Ureter (tissue), 1 donor: ENCODE measurements around the gene FFAR1. TPM values are rescaled to one million over a fixed set of nuclear protein-coding genes. Genes with fewer than 3 reads are reported as not detected.
"Not testable (repeated sequence)": the region's sequence is repeated elsewhere in the genome, so short reads cannot be mapped to it uniquely, and the experiment has no call there.

Experiments
- DNase-seq: peaks from one replicate; pipeline ENCODE4 v3.0.0-alpha.2; 2020; ENCODE audit warnings: low spot score
- total RNA-seq: library from RNA; stranded (reverse); gene quantifications from one replicate; pipeline ENCODE4 v1.2.4, GENCODE V29; 2023
- donor health status: DM: yes; HTN: yes; CAD: no.

Gene FFAR1
- total RNA-seq, 1 donor from 2014 or later: not detected

DNA sequence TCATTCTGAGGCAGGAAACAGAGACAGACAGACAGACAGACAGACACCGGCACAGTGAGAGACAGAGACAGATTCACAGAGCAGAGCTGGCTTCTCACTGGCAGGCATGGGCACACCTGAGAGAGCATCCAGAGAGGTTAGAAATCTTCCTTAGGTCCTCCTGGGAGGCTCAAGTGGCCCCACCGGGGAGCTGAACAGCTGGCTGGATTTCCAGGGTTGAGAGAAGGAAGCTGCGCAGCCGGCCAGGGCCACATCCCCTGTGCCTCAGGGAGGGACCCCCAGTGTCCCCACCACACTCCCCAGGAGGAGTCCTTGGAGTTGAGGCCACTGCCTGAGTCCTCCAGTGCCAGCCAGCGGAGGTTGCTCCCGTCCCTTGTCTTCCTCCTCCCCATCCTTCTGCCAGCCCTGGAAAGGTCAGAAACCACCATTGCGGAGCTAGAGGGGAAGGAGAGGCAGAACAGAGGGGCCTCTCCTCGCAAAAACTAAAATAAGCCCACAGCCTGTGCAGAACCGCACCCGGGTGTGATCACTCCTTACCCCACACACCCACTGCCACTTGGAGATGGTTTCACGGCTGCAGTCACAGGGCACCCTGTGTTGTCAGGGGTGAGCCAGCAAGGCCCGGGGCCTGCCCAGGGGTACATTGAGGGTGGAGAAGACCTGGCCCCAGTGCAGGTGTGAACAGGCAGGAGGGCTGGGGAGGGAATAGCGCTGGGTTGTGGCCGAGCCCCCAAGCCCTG is 14.7 kb downstream of the FFAR1 start:
- DNase-seq: no peak

DNA sequence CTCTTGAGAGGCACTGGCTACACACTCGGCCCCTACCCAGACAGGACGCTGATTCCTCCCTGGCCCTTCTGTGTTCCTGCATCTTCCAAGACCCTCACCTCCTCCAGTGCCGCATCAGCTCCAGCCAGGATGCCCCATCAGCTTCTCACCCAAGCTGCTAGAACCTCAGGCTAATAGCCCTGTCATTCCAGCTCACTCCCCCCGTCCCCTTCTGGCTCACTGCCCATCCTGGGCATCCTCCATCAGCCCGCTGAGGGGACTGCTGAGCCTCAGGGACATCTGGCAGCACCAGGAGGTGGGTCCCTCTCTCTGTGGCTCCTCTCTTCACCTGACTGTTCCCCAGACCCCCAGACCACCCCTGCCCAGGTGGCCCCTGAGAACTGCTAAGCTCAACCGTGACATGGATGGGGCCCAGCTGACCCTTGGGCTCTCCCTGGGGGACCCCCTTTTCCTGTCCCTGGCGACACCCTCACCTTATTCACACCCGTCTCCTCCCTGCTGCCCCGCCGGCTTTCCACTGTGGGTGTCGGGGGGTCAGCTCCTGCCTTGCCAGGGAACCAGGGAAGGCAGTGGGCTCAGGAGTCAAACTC is 15.4 kb downstream of the FFAR1 start:
- no peak for DNase-seq

DNA sequence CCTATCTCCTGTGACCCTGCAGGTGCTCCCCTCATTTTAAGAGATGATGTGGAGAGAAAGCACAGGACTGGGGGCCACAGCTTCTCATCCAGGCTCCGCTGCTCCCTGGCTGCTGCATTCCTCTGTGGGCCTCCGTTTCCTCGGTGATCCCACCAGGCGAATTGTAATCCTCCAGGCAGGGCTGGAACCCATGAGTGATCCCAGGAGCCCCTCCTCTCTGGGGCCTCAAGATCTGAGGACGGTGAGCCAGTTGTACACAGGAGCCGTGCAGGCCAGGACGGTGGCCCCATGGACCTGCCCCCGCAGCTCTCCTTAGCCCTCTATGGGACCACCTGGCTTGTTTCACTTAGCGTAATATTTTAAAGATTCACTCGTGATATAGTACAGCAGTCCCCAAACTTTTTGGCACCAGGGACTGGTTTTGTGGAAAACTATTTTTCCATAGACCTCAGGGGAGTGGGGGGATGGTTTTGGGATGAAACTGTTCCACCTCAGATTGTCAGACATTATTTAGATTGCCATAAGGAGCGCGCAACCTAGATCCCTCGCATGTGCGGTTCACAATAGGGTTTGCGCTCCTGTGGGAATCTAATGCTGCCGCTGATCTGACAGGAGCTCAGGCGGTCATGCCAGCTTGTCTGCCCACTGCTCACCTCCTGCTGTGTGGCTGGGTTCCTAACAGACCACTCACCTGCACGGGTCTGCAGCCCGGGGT is 16.2 kb downstream of the FFAR1 start:
- DNase-seq: no peak

DNA sequence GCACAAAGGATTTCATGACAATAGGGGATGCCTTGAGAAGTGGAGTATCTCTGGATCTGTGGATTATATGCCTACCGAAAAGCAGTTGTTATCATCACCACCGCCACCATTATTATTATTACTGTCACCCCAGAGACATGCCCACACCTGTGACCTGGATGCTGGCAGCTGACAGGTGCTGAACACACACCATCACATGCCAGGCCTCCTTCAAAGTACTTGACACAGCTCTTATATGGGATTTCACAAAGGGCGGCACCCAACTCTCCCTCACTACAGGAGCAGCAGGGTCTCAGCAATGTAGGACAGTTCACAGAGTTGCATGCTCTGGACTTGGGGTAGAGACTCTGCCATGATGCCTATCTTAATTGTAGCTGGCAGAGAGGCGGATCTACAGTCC is 17.6 kb downstream of the FFAR1 start:
- DNase-seq: no peak

DNA sequence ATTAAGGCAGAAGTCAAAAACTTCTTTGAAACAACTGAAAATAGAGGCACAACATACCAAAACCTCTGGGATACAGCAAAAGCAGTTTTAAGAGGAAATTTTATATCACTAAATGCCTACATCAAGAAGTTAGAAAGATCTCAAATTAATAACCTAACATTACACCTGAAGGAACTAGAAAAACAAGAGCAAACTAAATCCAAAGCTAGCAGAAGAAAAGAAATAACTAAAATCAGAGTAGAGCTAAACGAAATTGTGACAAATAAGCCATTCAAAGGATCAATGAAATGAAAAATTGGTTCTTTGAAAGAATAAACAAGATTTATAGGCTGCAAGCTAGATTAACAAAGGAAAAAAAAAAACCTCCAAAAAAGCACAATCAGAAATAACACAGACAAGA is 20.7 kb downstream of the FFAR1 start:
- DNase-seq: no peak

DNA sequence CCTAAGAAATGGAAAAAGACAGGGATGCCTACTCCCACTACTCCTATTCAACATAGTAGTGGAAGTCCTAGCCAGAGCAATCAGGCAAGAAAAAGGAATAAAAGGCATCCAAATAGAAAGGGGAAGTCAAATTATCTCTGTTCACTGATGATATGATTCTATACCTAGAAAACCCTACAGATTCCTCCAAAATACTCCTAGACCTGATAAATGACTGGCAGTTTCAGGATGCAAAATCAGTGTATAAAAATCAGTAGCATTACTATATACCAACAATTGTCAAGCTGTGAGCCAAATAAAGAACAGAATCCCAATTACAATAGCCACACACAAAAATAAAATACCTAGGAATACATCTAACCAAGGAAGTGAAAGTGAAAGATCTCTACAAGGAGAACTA is 21.8 kb downstream of the FFAR1 start:
- DNase-seq: no peak

DNA sequence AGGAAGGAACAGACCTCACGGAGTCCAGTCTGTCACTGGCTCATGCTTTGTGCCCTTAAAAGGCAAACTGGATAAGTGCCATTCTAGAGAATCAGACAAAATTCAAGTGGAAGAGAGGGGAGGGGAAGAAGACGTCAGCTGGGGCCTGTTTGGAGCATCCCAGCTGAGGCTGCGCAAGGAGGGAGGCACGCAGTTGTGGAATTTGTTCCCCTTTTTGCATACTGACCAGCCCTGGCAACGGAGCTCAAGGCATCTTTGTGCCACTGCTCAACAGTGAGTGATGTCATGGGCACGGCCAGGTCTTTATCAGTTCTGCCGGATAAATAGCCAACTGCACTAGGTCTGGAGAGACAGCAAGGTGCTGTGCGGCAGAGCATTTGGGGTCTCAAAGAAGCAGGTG is 23.0 kb downstream of the FFAR1 start, which contains the start of gene GPR42:
TSS of gene GPR42 (plus strand) at position 347 of the 400 bp plus-strand sequence. CDS start 292 bp downstream, outside the sequence.
- no peak for DNase-seq

DNA sequence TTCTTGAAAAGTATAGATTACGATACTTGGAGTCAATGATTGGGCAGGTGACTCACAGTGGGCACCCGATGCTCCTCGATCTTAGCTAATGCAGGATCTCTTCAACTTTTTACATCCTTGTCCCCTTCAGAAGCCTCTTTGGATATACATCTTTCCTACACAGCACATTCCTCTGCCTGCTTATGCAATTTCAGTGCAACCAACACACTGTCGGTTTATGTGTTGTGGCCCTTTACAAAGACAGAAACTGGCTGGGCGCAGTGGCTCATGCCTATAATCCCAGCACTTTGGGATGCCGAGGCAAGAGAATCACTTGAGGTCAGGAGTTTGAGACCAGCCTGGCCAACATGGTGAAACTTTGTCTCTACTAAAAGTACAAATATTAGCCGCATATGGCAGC is 25.8 kb downstream of the FFAR1 start:
- DNase-seq: no peak

DNA sequence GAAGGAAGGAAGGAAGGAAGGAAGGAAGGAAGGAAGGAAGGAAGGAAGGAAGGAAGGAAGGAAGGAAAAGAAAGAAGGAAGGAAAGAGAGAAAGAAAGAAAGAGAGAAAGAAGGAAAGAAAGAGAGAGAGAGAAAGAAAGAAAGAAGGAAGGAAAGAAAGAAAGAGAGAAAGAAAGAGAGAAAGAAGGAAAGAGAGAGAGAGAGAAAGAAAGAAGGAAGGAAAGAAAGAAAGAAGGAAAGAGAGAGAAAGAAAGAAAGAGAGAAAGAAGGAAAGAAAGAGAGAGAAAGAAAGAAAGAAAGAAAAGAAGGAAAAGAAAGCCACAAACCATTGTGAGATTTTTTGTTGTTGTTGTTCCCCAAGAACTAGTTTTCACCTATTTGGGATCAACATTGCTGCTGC is 26.3 kb downstream of the FFAR1 start:
- DNase-seq: not testable (repeated sequence)

DNA sequence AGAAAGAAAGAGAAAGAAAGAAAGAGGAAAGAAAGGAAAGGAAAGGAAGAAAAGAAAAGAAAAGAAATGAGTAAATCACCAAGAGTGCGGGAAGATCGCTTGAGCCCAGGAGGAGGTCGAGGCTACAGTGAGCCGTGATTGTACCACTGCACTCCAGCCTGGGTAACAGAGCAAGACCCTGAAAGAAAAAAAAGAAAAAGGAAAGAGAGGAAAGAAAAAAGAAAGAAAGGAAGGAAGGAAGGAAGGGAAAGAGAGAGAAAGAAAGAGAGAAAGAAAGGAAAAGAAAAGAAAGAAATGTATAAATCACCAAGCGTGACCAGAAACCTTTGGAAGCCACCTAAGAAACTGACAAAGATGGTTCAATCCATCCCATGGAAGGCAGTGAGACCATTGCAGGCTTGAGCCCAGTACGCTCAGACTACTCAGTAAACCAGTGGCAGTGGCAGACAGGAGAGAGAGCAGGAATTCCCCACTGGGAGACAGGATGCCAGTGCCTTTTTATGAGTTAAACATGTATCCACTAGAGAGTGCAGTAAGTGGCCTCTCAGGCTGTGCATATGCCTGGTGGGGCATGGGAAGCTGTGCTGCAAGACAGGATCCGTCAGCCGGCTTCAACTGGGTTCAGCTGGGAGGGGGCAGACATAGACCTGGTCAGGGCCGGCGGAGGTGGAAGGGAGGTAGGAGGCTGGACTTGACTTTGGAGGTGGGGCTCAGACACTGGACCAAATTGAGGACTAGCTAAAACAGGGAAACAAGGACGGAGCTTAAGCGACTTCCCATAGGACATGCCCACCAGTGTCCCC is 28.0 kb downstream of the FFAR1 start:
- no peak for DNase-seq

DNA sequence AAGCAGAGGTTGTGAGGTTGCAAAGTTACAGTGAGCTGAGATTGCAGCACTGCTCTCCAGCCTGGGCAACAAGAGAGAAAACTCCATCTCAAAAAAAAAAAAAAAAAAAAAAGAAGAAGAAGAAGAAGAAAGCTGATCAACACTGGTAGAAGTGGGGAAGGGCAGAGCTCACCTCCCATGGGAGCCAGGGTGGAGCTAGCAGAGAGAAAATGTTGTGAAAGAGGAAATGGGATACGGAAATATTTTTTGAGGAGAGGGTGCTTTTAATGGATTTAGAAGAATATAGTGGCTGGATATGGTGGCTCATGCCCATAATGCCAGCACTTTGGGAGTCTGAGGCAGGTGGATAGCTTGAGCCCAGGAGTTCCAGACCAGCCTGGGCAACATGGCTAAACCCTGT is 30.0 kb downstream of the FFAR1 start:
- DNase-seq: no peak

DNA sequence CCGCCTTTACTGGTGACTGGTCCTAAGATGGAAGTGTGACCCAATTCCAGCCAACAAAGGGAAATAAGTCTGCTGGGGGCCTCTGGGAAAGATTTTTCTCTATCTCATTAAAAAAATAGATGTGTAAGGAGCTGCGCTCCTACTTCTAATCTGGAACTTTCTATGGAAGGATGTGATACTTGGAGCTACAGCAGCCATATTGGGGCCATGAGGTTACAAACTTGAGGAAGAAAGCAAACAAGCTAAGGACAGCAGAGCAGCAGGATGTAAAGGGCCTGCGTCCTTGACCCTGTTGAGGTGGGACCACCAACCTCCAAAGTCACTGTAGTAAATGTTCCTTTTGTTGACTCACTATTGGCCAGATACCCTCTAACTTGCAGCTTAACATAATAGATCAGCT is 30.7 kb downstream of the FFAR1 start:
- DNase-seq: no peak

DNA sequence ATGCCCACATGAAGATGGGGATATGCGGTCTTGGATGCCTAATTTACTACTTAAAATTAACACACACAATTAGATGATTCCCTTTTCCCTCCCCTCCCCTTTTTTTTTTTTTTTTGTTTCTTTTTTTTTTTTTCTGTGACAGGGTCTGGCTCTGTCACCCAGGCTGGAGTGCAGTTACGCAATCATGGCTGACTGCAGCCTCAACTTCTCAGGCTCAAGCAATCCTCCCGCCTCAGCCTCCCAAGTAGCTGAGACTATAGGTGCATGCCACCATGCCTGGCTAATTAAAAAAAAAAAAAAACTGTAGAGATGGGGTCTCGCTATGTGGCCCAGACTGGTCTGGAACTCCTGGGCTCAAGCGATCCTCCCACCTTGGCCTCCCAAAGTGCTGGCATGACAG is 31.8 kb downstream of the FFAR1 start:
- not testable (repeated sequence) for DNase-seq

DNA sequence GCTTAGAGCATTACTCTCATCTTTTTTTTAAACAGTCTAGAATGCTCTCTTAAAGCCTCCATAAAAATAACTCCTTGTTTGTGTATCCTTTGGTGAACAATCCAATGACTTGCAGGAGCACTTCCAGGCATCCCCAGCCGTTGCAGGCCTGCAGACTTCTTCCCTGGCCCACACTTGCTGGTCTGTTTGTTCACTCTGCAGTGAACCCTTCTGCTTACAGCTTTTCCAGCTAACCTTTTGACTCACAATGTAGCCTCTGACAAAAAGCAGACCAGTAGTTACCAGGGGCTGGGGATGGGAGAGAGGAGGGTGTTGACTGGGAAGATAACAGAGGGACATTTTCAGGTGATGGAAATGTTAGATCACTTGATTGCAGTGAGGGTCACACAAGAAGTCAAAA is 32.3 kb downstream of the FFAR1 start:
- no peak for DNase-seq

DNA sequence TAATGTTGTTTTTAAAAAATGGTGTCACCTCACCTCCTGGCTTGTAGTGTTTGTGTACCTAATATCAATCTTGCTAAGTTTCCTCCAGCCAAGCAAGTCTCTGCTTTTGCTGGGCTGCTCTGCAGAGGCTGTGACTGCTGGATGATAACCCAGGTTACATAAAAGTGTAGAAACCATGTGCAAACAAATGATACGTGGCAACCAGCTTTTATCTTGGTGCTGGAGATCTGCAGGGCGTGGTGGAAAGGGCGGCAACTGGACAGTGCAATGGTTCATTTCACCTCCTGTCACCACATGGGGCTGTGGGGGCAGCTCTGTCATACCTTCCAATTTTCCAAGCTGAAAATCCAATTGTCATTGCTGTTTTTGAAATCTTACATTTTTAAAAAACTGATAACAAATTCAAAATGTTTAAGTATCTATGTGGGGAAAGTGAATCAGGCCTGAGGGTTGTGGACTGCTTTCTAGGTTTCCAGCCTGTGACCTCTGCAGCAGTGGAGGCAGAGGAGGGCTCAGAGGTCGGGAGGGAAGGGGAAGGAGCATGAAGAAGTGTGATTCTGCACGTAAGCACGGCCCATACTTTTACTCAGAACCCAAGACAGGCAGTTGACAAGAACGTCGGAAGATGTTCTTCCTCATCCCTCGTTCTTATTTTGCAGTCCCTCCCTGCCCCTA is 32.9 kb downstream of the FFAR1 start:
- no peak for DNase-seq

DNA sequence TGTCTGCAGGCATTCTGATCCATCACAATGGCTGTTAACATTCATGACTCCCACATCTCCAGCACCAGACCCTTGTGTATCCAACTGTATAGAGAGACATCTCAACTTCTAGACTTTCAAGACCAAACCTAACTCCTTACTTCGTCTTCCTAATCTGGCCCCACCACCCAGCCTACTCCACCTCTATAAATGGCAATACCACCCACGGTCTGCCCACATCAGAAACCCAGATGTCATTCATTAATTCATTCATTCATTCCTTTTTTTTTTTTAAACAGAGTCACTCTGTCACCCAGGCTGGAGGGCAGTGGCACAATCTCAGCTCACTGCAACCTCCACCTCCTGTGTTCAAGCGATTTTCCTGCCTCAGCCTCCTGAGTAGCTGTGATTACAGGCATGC is 33.6 kb downstream of the FFAR1 start:
- no peak for DNase-seq

DNA sequence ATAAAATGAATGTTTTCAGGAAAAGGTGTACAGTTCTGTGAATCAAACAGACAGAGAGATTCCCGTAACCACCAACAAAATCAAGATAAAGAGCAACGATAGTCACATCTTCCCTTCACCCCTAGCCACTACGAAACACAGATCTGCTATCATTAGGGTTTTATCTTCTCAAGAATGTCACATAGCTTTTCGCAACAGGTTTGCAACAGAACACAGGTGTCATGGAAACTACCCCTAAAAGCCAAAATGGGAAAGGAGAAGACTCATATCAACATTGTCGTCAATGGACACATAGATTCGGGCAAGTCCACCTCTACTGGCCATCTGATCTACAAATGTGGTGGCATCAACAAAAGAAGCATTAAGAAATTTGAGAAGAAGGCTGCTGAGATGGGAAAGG is 34.2 kb downstream of the FFAR1 start:
- DNase-seq: no peak

DNA sequence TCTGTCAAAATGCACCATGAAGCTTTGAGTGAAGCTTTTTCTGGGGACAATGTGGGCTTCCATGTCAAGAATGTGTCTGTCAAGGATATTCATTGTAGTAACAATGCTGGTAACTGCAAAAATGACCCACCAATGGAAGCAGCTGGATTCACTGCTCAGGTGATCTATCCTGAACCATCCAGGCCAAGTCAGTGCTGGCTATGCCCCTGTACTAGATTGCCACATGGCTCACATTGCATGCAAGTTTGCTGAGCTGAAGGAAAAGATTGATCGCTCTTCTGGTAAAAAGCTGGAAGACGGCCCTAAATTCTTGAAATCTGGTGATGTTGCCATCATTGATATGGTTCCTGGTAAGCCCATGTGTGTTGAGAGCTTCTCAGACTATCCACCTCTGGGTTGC is 35.8 kb downstream of the FFAR1 start:
- DNase-seq: no peak

DNA sequence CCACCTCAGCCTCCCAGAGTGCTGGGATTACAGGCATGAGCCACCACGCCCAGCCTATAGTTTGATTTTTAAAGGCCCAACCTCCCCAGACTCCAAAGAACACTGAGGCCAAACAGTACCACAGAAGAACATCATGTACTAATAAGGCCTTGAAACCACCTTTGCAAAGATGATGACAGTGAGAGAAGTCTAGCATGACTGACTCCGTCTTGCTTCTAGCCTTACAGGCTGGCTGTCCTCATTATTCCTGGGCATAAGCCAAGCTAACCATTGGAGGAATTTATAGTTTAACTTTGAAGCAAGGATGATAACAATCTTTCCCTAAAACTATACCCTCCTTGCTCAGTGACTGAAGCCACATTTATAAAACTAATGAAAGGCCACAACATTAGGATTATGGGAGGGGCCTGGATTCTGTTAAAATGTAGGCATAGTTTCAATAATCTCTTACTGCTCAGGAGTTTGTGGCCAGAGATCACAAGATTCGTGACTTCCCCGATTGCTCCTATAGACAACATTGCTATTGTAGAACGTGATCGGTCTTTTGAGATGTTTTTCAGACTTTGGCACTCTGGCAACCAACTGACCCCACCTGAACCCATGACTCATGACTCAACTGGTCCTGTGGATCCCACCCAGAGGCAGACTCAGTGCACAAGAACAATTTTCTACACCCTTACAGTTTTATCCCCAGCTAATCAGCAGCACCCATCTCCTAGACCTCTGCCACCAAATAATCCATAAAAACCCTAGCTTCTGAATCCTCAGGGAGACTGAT is 40.8 kb downstream of the FFAR1 start:
- DNase-seq: no peak

DNA sequence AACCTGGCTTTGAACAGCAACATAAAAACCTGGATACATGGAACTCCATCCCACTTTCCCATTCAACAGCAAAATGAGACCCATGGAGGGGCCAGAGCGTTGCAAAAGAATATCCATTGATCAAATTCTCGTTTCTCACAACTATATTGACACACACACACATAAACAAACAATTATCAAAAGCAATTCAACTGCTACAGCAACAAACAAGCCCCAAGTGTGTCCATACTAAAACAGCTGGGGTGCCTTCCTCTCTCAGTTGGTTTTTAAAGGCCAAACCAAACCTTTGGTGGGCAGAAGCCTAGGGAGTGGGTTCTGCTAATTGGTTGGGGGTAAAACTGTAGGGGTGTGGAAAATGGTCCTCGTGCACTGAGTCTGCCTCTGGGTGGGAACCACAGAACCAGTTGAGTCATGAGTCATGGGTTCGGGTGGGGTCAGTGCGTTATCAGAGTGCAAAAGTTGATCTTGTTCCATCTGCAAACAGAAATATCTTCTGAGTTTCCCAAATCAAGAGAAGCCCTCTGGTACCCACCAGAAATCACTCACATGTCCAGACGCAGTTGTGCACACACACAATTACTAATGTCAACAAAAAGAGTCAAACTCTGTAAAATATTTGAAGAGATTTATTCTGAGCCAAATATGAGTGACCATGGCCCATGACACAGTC is 41.6 kb downstream of the FFAR1 start:
- DNase-seq: no peak
